Thyroid gland (tissue), 4 donors: ENCODE data around the gene ENDOV. TPM values are rescaled to one million over a fixed set of nuclear protein-coding genes. Genes with fewer than 3 reads are reported as not detected.

ENCODE experiments used
- DNase-seq, 2 donors: peaks; one replicate each; pipeline ENCODE4 v3.0.0-alpha.2; 2019
- H3K27ac ChIP-seq, 3 donors: fragments of 200-600 bp; sonication (generic); 1 replicate in 2 of 3; 2 replicates in 1 of 3; pipeline ENCODE4 v1.5.1; 2016 to 2019; ENCODE audit warnings: mild to moderate bottlenecking in 1 of 3, moderate library complexity in 1 of 3
- H3K27me3 ChIP-seq: fragments of 200-600 bp; sonication (generic); one replicate; pipeline ENCODE4 v1.5.1; 2019
- H3K36me3 ChIP-seq, 2 donors: fragments of 200-600 bp; sonication (generic); one replicate each; pipeline ENCODE4 v1.5.1; 2016 to 2019
- H3K4me1 ChIP-seq, 2 donors: fragments of 200-600 bp; sonication (generic); one replicate each; pipeline ENCODE4 v1.5.1; 2017 to 2019
- H3K4me3 ChIP-seq, 3 donors: fragments of 200-600 bp; sonication (generic); replicated peaks in 1 of 3; 1 replicate in 2 of 3; 2 replicates in 1 of 3; pipeline ENCODE4 v1.5.1; 2016; ENCODE audit warnings: mild to moderate bottlenecking in 1 of 3
- H3K9me3 ChIP-seq: fragments of 200-600 bp; sonication (generic); one replicate; pipeline ENCODE4 v1.5.1; 2017
- POLR2A ChIP-seq, 2 donors: fragments of 450-650 bp; IDR thresholded peaks; one replicate each; pipeline ENCODE4 v1.6.1; 2017; ENCODE audit warnings: antibody characterized with exemption in 2 of 2, mild to moderate bottlenecking in 2 of 2, moderate library complexity in 1 of 2
- WGBS, 2 donors: methylation state at CpG; one replicate each; pipeline ENCODE4 v1.1.5; 2017; 5-methylcytosine and 5-hydroxymethylcytosine counted together
- intact Hi-C: fragments of 100-400 bp; cut with DNase I; formaldehyde crosslinking; loops from one replicate; pipeline ENCODE4 v1.15.1; 2023
- total RNA-seq, 4 donors: library from RNA; depleted of rRNA; stranded (reverse); fragments of >200 nt; gene quantifications; one replicate each; pipeline ENCODE4 v1.2.3, GENCODE V29; 2016
- TF ChIP-seq, protein P1 (sequence below), 6 experiments: fragments of 200-600 bp in 3 of 6; fragments of 450-650 bp in 3 of 6; sonication (generic) in 3 of 6; IDR thresholded peaks; one replicate each; pipeline ENCODE4 v1.5.1; 2016 to 2019; ENCODE audit warnings: antibody characterized with exemption in 6 of 6, mild to moderate bottlenecking in 2 of 6, inconsistent platforms in 1 of 6, moderate library complexity in 1 of 6

Gene ENDOV
- total RNA-seq, 4 donors from 2014 or later, result 18.8 to 37.1 (median 21.2) TPM

DNA sequence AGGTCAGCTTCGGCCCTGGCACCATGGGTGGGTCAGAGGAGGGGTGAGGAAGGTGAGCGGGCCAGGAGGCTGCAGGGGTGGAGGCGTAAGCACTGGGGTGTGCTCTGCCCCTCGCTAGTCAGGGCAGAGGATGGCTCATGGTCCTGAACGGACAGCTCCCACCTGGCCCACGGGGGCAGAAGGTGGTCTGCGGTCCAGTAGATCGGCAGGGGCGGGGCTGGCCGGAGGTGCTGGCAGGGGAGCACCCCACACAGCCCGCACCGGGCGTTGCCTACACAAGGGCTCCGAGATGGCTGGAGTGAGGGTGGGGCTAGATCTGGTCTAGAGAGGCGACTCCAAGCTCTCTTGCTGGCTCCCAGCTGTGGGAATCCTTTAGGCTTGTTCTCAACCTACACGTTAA is 53.3 kb downstream of the ENDOV start:
- DNase-seq, result no peak
- Histone ChIP-seq H3K4me1 (no peaks in the 10 kb centered on the region), H3K27me3 (no peaks in the 10 kb centered on the region), H3K36me3 (no peaks in the 10 kb centered on the region), H3K9me3 (no peaks in the 10 kb centered on the region), H3K27ac (no peak overlapping the region), H3K4me3 (no peak overlapping the region)
- intact Hi-C loops, result no loop called here
- 18 to 30% methylated on average over 4 to 6 of the region's 16 CpGs for WGBS, 2 donors
- TF ChIP-seq, protein P1, sequence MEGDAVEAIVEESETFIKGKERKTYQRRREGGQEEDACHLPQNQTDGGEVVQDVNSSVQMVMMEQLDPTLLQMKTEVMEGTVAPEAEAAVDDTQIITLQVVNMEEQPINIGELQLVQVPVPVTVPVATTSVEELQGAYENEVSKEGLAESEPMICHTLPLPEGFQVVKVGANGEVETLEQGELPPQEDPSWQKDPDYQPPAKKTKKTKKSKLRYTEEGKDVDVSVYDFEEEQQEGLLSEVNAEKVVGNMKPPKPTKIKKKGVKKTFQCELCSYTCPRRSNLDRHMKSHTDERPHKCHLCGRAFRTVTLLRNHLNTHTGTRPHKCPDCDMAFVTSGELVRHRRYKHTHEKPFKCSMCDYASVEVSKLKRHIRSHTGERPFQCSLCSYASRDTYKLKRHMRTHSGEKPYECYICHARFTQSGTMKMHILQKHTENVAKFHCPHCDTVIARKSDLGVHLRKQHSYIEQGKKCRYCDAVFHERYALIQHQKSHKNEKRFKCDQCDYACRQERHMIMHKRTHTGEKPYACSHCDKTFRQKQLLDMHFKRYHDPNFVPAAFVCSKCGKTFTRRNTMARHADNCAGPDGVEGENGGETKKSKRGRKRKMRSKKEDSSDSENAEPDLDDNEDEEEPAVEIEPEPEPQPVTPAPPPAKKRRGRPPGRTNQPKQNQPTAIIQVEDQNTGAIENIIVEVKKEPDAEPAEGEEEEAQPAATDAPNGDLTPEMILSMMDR (IDR thresholded peaks at IDR 0.05), result no peak
- no peak for TF ChIP-seq POLR2A (IDR thresholded peaks at IDR 0.05)

DNA sequence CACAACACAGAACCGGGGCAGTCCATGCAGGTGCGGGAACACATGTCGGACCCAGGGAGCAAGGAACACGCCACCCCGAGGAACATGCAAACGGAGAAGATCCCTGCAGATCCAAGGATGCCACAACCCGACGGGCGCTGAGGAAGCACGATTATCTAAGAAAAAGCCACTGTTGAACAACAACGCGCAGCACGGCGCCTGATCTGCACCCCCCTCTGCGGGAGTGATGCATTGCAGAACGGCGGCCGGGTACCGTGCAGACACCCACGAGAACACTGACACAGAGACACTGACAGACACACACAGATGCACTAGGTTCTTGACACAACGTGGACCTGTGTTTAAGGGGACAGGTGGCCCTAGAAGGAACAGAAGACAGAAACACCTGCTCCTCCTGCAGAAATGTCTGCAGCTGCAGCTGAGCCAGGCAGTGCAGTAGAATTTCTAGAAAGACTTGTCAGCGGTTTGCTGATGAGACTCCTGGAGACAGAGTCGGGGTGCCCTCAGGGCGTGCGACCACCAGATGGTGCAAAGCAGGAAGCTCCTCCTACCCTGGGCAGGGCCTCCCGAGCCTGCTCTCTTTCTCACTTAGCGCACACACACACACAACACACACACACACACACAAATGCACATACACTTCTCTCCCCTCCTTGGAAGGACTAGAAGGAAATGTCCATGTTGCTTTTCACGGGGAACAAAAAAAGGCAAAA is 54.0 kb downstream of the ENDOV start:
- no peak overlapping the region for H3K4me3 ChIP-seq
- H3K36me3 ChIP-seq, result no peaks in the 10 kb centered on the region
- intact Hi-C loops, result no loop called here
- DNase-seq, result no peak
- no peak overlapping the region for H3K27ac ChIP-seq
- 73 to 78% methylated on average over 28 of the region's 28 CpGs for WGBS, 2 donors
- H3K27me3 ChIP-seq, result no peaks in the 10 kb centered on the region
- no peaks in the 10 kb centered on the region for H3K9me3 ChIP-seq
- TF ChIP-seq, protein P1 (IDR thresholded peaks at IDR 0.05), result no peak
- no peak for TF ChIP-seq POLR2A (IDR thresholded peaks at IDR 0.05)
- H3K4me1 ChIP-seq, result no peaks in the 10 kb centered on the region

DNA sequence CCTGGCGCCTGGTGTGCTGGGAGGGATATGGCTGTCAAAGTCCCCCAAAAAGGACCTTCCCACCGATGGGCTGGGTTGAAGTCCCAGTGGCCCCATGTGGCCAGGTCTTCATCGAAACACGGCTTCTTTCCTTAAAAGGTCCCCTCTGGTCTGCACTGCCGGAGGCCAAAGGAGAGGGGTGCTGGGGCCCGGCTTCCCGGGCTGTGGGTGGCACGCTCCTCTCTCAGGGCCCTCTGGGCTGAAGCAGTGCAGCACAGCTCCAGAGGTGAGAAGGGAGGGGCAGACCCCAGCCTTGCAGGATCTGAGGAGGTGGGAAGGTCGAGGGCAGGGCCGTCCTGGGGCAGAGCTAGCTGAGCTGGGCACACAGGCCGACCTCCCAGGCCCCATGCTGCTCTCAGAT is 54.7 kb downstream of the ENDOV start:
- Histone ChIP-seq H3K36me3 (no peaks in the 10 kb centered on the region), H3K4me3 (no peak overlapping the region), H3K27ac (no peak overlapping the region), H3K4me1 (peaks cover 0 to 3% of the 10 kb centered on the region in 2 donors), H3K9me3 (no peaks in the 10 kb centered on the region), H3K27me3 (peaks cover 2% of the 10 kb centered on the region)
- no peak for TF ChIP-seq POLR2A (IDR thresholded peaks at IDR 0.05)
- TF ChIP-seq, protein P1 (IDR thresholded peaks at IDR 0.05), result no peak
- intact Hi-C loops, result no loop called here
- WGBS, 2 donors, result 43 to 75% methylated on average over 3 to 10 of the region's 11 CpGs
- DNase-seq, result no peak

DNA sequence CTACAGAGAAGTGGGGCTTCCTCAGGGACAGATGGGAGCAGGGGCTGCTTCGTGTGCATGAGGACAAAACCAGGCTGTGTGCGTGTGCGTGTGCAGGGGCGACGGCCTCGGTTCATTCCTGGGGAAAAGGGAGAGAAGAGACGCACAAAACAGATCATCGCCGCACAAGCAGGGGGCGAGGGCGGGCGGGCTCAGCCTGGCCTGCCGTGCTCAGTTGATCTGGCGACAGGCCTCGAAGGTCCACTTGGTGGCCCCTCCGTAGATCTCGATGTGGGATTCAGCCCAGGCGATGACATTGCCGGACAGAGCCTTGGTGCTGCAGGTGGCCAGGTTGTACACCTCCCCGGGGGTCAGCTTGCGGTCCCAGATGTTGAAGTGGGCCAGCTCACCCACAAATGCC is 55.6 kb downstream of the ENDOV start:
- H3K27me3 ChIP-seq, result peaks cover 10% of the 10 kb centered on the region
- TF ChIP-seq, protein P1 (IDR thresholded peaks at IDR 0.05), result no peak
- TF ChIP-seq POLR2A (IDR thresholded peaks at IDR 0.05), result no peak
- peaks cover 0 to 13% of the 10 kb centered on the region in 2 donors for H3K4me1 ChIP-seq
- H3K36me3 ChIP-seq, result no peaks in the 10 kb centered on the region
- DNase-seq, result no peak
- no peaks in the 10 kb centered on the region for H3K9me3 ChIP-seq
- 80 to 81% methylated on average over 16 to 19 of the region's 21 CpGs for WGBS, 2 donors
- intact Hi-C loops, result no loop called here
- H3K4me3 ChIP-seq, result no peak overlapping the region
- no peak overlapping the region for H3K27ac ChIP-seq

DNA sequence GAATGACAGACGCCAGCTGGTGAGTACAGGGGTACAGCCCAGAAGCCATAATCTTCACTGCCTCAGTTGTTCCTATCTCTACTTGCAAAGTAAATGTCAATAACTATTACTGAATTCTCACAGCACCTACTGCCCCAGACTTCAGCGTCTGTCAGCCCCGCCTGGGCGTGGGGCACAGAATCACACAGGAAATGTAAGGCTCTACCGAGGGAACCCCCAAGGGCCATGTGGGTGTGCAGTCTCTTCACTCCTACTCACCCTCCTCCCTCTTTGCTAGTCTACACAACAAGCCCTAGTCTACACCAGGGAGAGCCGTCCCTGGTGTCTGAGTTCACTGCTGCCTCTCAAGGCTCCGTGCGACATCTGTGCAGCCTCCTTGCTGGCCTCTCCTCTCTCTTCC is 57.0 kb downstream of the ENDOV start:
- H3K36me3 ChIP-seq, result no peaks in the 10 kb centered on the region
- peaks cover 4 to 25% of the 10 kb centered on the region in 2 donors for H3K4me1 ChIP-seq
- H3K27ac ChIP-seq, result no peak overlapping the region
- H3K9me3 ChIP-seq, result no peaks in the 10 kb centered on the region
- H3K4me3 ChIP-seq, result no peak overlapping the region
- 69 to 81% methylated on average over 8 of the region's 8 CpGs for WGBS, 2 donors
- TF ChIP-seq, protein P1 (IDR thresholded peaks at IDR 0.05), result no peak
- no peak for TF ChIP-seq POLR2A (IDR thresholded peaks at IDR 0.05)
- no peak for DNase-seq
- peaks cover 19% of the 10 kb centered on the region for H3K27me3 ChIP-seq
- intact Hi-C loops, result no loop called here
